ENCODE measurements around the gene DRC1.
"Not testable (repeated sequence)": the region's sequence is repeated elsewhere in the genome, so short reads cannot be mapped to it uniquely, and the experiment has no call there.

Gene DRC1

DNA sequence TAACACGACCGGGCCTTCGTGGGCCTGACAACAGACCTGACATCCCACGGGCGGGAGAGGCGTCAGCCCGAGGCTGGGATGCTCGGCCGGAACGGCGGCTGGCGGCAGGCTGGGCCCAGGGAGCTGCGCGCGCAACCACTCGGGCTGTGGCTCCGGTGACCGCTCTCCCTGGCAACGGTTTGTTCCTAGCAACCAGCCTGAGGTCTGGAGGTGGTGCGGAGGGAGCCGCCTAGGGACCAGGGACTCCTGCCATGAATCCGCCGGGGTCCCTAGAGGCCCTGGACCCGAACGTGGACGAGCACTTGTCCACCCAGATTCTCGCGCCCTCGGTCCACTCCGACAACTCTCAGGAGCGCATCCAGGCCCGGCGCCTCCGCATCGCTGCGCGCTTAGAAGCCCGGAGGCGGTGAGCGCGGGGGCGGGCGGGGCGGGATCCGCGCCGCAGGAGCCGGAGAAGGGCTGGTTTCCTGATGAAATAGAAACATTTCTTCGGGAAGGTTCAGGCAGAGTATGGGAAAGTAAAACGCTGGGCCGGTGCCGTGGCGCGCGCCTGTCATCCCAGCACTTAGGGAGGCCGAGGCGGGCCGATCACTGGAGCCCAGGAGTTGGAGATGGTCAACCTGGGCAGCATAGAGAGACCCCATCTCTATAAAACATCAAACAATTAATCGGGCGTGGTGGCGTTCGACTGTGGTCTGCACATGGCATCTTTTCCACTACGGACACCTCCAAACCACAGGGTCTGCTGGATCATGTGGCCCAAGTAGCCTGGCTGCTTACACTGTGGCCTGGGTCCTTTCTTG is at the start of gene DRC1:
TSS of gene DRC1 (plus strand) at position 182 of the 803 bp plus-strand sequence. CDS start at position 252, 70 bp downstream.
- no peak for DNase-seq

DNA sequence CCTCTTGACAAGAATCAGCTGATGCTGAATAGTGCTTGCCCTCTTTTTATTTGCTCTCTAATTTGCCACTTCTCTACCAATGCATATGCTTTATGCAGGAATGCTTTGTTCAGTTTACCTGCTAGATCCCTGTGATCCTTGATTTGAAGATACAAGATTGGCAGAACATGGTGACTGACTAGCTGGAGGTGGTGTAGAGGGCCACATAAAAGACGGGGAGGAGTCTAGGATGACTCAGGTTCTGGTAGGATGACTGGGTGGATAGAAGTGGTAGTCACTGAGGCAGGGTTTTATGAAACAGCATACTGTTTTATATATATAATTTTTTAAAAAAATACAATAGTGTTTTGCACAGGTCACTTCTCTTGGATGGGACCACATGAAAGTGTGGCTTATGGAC is 48.8 kb upstream of the DRC1 start:
- no peak for DNase-seq

DNA sequence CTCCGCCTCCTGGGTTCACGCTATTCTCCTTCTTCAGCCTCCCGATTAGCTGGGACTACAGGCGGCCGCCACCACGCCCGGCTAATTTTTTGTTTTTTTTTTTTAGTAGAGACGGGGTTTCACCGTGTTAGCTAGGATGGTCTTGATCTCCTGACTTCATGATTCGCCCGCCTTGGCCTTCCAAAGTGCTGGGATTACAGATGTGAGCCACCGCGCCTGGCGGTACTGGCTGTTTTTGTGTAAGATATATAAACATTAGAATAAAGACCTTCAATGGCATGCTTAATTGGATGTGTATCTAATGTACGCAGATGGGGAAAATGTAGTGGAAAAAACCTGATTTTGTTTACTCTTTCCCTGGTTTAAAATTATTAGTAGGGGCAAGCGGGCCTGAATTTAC is 47.3 kb upstream of the DRC1 start:
- DNase-seq, result not testable (repeated sequence)

DNA sequence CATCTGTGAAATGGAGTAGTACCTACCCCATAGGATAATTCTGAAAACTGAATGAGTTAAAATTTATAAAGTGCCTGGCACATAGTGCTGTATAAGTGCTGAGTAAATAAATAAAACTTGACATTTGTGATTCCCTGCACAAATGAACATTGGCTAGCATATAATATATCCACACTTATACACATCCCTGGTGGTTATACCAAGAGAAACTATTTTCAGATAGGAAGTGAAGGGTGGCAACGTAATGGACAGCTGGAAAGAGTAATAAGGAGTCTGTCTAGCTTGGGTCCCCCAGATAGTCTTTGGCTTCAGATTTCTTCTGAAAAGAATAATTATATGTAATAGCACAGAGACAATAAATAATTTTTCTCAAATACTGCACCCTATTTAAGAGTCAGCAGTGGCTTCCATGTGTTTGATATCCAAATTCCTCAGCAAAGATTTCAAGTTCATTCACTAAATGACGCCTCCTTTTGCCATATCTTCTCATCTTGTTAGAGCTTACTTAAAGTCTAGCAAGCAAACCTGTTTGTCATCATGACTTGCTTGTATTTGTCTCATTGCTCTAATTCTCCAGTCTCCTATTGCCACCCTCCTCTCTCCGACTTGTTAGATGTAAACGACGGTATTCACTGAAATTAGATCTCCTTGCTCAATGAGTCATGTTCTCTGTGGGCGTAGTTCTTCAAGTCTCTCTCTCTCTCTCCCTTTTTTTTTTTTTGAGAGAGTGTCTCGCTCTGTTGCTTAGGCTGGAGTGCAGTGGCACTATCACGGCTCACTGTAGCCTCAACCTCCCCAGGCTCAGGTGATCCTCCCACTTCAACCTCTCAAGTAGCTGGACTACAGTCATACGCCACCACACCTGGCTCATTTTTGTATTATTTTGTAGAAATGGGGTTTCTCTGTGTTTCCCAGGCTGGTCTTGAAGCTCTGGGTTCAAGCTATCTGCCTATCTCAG is 46.4 kb upstream of the DRC1 start:
- DNase-seq, result no peak

DNA sequence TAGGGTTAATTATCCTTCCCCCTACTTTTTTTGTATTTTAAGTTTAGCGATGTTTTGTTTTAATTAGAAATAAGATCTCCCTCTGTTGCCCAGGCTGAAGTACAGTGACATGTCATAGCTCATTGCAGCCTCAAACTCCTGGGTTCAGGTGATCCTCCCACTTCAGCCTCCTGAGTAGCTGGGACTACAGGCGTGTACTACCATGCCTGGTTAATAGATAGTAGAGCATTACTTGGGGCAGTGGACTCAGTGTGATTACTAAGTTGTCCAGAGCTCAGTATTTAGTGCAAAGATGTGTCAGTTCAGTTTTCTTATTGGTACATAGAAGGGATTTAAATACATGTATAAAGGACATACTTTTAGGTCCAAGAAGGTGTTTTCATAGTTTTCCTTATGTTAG is 45.6 kb upstream of the DRC1 start:
- no peak for DNase-seq

DNA sequence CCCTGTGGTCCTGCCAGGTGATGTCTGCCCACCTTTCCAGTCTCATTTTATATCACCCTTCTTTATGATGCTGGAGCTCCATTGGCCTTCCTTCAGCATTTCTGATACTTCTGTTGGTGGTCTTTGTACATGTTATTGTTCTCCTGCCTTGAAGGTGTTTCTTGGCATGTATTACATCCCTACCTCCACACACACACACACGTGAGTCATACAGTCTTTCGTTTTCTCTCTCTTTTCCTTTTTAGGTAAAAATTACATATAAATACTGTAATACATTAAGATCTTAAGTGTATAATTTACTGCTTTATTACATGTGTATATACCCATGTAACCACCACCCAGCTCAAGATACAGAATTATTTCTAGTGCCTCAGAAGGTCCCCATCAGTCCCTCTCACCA is 44.9 kb upstream of the DRC1 start:
- no peak for DNase-seq

DNA sequence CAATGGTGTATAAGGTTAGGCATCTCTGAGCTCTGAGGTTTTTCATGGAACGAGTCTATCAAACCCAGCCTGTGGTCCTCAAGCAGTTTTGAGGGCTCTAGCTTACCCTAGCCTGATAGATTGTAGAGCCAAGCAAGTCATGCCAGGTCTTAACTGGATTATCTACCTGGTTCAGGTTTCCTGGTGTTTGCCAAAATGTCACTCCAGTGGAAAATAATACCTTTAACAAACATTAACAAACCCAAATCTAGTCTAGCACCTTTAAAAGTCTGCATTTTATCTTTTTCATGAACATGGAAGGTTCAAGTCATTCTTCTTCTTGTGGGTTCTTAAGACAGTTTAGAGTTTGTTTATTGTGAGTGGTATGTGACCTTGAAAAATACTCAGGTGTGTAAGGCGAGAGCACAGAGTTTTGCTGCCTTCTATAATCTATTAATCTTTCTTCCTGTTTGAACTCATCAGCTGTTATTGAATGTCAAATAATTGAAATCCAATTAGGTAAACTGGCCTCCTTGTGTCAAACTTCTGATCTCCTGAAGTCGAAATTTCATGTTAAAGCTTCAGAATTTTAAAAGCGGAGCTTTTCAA is 41.7 kb upstream of the DRC1 start:
- no peak for DNase-seq

DNA sequence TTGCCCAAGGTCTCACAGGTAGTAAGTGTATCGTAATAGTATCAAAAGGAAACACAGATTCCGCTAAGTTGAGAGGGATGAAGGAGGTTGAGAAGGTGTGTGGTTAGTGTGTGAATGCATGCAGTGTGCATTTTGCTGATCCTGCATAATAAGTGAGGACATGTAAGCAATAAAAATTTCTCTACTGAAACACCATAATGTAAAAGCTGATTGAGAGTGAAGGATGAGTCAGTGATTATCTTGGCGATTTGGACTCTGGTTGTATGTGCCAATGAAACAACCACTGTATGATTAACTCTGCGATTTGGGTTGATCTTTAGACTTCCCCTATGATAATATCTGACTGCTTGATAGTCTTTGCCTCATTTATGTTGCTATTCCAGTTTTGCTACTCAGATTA is 38.4 kb upstream of the DRC1 start:
- no peak for DNase-seq

DNA sequence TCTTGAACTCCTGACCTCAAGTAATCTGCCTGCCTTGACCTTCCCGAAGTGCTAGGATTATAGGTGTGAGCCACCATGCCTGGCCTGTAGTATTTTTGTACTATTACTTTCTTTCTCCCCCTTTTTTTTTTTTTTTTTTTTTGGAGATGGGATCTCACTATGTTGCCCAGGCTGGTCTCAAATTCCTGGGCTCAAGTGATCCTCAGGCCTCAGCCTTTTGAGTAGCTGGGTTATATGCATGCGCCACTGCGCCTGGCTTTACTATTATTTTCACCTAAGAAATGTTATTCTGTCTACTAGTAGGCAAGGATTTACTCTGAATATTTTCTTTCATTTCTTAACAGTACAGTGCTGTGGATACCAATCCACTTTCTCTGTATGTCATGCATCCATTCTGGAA is 37.8 kb upstream of the DRC1 start:
- DNase-seq, result no peak

DNA sequence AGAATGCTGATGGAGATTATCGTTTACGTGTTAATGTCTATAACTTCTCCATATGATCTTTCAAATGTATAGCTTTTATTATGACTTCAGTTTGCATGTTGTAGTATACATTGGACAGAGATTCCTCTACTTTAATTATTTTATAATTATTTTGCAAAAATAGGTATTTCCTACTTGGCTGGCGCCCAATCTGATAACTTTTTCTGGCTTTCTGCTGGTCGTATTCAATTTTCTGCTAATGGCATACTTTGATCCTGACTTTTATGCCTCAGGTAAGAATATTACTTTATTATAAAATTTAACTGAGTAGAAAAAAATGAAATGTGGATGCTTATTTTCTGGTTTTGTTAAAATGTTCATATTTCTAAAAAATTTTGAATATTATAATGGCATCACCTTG is 37.1 kb upstream of the DRC1 start:
- DNase-seq, result no peak

DNA sequence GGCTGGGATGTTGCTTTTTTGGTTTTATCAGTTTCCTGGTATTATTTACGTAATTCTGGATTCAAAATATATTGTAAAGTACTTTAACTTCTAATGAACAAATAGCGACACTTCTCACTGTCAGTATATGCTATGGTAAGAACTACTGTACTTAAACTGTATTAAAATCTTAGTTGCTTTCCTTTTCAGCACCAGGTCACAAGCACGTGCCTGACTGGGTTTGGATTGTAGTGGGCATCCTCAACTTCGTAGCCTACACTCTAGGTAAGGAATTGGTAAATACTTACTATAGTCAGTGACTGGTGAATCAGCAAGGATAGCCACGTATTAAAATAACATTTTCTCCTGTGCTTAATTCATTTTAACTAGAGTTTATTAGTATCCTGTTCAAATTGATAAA is 34.8 kb upstream of the DRC1 start:
- no peak for DNase-seq

DNA sequence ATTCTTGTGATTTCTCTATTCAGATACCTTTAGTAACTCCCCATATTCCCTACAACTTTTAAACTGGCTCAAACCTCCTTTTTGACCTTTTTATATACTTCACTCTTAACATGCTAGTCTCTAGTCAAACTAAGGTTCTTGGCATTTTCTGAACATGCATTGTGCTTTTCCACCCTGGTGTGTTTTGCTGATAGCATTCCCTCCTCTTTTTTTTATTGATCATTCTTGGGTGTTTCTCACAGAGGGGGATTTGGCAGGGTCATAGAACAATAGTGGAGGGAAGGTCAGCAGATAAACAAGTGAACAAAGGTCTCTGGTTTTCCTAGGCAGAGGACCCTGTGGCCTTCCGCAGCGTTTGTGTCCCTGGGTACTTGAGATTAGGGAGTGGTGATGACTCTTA is 32.1 kb upstream of the DRC1 start:
- DNase-seq, result not testable (repeated sequence)

DNA sequence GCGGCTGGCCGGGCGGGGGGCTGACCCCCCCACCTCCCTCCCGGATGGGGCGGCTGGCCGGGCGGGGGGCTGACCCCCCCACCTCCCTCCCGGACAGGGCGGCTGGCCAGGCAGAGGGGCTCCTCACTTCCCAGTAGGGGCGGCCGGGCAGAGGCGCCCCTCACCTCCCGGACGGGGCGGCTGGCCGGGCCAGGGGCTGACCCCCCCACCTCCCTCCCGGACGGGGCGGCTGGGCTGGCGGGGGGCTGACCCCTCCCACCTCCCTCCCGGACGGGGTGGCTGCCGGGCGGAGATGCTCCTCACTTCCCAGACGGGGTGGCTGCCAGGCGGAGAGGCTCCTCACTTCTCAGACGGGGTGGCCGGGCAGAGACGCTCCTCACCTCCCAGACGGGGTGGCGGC is 30.8 kb upstream of the DRC1 start:
- not testable (repeated sequence) for DNase-seq

DNA sequence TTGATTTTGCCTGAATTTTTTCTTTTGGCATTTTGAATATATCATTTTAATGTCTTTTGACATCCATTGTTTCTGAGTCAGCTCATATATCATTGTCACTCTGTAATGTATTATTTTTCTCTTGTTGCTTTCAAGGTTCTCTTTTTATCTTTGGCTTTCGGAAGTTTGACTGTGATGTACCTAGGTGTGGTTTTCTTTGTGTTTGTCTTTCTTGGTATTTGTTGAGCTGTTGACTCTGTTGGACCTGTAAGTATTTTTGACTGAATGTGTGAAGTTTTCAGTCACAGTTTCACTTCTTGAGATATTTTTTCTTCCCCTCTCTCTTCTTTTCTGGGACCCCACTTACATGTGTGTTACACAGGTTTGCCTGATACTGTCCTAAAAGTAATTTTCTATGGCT is 24.9 kb upstream of the DRC1 start:
- no peak for DNase-seq

DNA sequence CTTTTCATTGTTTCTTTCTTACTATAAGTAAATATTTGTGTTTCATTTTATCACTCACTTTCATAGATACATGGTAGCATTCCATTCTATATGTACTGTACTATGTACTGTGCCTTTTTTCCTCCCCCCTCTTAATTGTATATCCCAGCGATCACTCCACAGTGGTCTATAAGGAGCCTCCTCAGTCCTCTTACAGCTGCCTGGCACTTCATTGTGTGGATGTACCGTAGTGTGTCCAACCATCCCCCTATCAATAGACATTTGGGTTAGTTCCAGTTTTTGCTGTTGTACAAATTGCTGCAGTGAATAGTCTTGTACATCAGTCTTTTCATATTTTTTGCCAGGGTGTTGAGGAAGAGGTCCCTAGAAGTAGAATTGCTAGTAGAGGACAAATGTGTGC is 21.4 kb upstream of the DRC1 start:
- no peak for DNase-seq

DNA sequence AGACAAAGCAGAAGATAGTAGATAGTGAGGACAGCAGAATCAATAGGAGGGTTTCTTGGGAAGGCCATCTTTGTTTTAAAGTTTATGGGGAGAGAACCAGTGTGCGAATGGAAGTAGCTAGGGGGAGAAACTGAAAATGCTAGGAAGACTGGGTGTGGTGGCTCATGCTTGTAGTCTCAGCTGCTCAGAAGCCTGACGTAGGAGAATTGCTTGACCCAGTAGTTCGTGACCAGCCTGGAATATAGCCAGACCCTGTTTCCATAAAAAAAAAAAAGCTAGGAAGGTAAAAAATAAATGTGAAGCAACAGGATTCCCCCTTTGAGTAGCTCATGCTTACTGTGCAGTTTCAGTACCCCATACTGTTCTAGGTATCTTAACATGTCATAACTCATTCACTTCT is 19.2 kb upstream of the DRC1 start:
- no peak for DNase-seq

DNA sequence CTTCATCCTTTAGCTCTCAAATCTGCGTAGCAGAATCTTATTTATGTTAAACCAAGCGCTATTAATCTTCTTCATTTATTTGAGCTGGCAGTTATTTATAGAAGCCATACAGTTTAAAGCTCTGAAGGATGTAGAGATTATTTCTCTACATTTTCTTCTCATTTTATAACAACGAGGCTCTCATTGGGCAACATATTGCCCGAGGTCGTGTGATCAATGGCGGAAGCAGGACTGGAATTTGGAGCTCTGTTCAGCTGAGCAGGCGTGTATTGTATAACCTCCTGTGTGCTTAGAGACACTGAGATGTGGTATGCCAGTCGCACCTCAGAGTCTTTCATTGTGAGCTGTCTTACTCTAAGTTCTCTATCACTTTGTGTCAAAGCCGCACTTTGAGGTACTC is 17.5 kb upstream of the DRC1 start:
- DNase-seq, result no peak

DNA sequence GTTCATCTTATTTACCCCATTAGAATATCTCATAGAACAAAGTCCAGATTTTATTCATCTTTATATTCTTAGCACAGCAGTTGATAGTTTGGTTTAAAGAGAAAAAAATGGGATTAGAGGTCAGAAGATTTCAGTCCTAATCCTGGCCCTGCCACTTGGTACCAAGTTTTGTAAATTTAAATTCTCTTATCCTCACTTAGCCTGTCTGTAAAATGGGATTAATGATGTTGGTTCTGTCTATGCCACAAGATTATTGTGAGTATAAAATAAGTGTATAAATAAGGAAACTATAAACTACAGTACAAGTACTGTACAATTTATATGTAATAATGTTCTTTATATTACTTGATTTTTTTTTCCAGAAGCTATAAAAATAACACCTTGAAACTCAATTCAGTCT is 17.1 kb upstream of the DRC1 start:
- DNase-seq, result no peak

DNA sequence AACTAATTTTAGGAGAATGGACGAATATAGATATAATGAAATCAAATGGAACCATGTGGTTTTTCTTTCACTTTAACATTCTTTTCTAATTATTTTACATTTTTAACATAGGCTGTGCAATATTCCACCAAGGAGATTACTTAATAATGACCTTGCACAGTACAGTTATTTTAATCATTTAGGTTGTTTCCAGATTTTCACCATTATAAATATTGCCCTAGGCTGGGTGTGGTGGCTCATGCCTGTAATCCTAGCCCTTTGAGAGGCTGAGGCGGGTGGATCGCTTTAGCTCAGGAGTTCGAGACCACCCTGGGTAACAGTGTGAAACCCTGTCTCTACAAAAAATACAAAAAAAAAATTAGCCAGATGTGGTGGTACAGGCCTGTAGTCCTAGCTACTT is 14.5 kb upstream of the DRC1 start:
- DNase-seq, result no peak

DNA sequence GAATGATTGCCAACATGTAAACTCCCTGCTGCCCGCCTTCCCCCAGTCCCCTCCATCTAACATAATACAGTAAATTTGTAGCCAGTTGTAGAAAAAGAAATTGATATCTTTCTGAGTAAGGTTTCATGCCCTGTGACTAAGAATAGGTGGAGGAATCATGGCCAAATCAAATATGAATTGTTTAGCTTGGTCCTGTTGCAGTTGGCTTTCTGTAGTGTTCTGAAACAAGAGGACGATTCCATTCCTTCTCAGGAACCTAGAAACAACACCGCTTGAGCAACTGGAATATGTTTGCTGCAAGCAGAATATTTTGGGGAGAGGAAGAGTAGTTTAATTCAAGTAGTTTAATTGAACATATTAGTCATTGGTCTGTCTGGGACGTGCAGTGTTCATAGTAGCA is 7.0 kb upstream of the DRC1 start:
- DNase-seq, result no peak

DNA sequence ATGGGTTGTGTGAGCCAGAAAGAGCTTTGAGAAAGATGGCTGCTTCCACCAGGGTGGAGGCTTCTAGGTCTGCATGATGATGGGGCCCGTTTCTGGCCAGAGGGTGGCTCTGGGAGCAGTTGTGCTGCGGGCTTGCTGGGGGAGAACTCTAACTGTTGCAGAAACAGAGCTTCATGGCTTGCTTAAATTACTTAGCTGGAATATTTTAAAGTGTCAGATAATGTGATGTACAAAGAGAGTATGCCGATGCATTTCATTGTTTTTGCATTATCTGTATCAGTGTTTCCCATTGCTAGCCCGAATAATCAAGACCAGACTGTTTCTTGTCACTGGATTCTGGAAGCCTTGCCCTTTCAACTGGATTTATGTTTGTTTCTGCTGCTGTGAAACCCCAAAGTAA is 6.3 kb upstream of the DRC1 start:
- DNase-seq, result no peak

DNA sequence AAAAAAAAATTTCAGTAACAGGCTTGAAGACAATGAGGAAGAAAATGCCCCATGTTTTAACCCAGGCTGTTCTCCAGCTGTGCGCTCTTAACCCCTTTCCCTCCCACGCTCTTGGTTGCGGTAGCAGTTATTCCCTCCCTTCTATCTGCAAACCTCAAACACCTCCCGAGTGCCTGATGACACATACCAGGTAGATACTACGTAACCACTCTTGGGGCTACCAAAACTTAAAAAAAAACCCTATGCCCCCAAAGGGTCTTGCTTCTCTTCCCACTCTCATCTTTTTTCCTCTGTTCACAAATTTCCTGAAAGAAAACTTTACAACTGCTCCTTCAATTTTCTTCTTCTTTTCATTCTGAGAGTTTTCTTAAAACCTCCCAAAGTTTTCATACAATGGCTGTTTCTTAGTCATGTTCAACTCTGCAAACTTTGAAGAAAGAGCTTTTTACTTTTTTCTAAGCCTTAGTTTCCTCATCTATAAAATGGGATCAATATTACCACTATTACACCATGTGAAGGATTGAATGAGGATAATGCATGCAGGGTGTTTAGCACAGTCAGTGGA is 4.9 kb upstream of the DRC1 start:
- DNase-seq, result no peak

DNA sequence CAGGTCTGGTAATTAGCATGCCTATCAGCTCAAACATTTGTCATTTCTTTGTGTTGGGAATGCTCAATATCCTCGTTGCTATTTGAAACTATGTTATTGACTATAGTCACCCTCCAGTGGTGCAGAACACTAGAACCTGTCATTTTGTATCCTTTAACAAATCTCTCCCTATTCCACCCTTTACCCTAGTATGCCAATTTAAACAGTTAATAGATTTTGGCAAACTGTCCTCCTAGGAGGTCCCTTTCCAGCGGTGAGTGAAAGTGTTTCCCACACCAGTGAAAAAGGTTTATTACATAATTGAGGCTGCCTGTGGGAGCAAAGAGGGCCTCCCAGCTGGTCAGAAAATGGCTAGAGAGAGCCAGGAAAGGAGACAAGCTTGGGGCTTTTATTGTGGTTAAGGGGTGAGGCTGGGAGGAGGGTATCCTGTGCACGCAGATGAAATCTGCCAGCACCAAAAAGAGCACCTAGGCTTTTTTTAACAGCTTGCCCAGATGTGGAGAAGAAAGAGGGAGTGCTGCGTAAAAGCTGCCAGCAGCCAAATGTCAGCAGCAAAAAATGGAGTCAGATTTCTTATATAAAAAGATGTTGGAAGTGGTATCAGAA is 1.8 kb upstream of the DRC1 start:
- DNase-seq, result no peak
